Breast epithelium (tissue), 4 donors: ENCODE data around the gene DPP7. TPM values are rescaled to one million over a fixed set of nuclear protein-coding genes. Genes with fewer than 3 reads are reported as not detected.

Experiments
- DNase-seq, 2 donors: peaks; one replicate each; pipeline ENCODE4 v3.0.0-alpha.2; 2019; ENCODE audit warnings: low spot score in 2 of 2
- H3K27ac ChIP-seq, 2 donors: fragments of 200-600 bp; sonication (generic) in 1 of 2; one replicate each; pipeline ENCODE4 v1.5.1; 2016 to 2019; ENCODE audit warnings: mild to moderate bottlenecking in 1 of 2
- H3K27me3 ChIP-seq, 2 donors: fragments of 200-600 bp; sonication (generic) in 1 of 2; one replicate each; pipeline versions ENCODE4 v1.5.1 to v1.6.0; 2017 to 2019; ENCODE audit warnings: control low read depth in 1 of 2, mild to moderate bottlenecking in 1 of 2
- H3K36me3 ChIP-seq: fragments of 200-600 bp; one replicate; pipeline ENCODE4 v1.5.1; 2019
- H3K4me1 ChIP-seq, 2 donors: fragments of 200-600 bp; sonication (generic); one replicate each; pipeline ENCODE4 v1.5.1; 2016 to 2019; ENCODE audit warnings: control low read depth in 1 of 2
- H3K4me3 ChIP-seq, 3 donors: fragments of 200-600 bp; sonication (generic); 1 replicate in 2 of 3; 2 replicates in 1 of 3; pipeline ENCODE4 v1.5.1; 2016 to 2019; ENCODE audit warnings: mild to moderate bottlenecking in 3 of 3, moderate library complexity in 2 of 3
- H3K9me3 ChIP-seq, 2 donors: fragments of 200-600 bp; sonication (generic) in 1 of 2; one replicate each; pipeline ENCODE4 v1.5.1; 2016 to 2019; ENCODE audit warnings: control low read depth in 1 of 2
- POLR2A ChIP-seq: fragments of 450-650 bp; IDR thresholded peaks from one replicate; pipeline ENCODE4 v1.6.1; 2016; ENCODE audit warnings: antibody characterized with exemption, mild to moderate bottlenecking, moderate library complexity
- POLR2AphosphoS5 ChIP-seq, 3 donors: sonication (generic); formaldehyde crosslinking; IDR thresholded peaks; one replicate each; pipeline ENCODE4 v1.6.1; 2017; ENCODE audit warnings: antibody characterized with exemption in 3 of 3
- intact Hi-C: fragments of 100-400 bp; cut with DNase I; formaldehyde crosslinking; loops from one replicate; pipeline ENCODE4 v1.15.1; 2023; ENCODE audit warnings: low total_unique reads
- total RNA-seq, 3 donors: library from RNA; depleted of rRNA; stranded (reverse); fragments of >200 nt; gene quantifications; one replicate each; pipeline ENCODE4 v1.1.0, GENCODE V29; 2016
- TF ChIP-seq, protein P1 (sequence below), 3 donors: fragments of 450-650 bp; IDR thresholded peaks; one replicate each; pipeline ENCODE4 v1.5.1; 2016 to 2017; ENCODE audit warnings: antibody characterized with exemption in 3 of 3, mild to moderate bottlenecking in 3 of 3, moderate library complexity in 3 of 3

The DPP7 gene
- total RNA-seq, 3 donors from 2014 or later, result 115 to 137 (median 132) TPM

DNA sequence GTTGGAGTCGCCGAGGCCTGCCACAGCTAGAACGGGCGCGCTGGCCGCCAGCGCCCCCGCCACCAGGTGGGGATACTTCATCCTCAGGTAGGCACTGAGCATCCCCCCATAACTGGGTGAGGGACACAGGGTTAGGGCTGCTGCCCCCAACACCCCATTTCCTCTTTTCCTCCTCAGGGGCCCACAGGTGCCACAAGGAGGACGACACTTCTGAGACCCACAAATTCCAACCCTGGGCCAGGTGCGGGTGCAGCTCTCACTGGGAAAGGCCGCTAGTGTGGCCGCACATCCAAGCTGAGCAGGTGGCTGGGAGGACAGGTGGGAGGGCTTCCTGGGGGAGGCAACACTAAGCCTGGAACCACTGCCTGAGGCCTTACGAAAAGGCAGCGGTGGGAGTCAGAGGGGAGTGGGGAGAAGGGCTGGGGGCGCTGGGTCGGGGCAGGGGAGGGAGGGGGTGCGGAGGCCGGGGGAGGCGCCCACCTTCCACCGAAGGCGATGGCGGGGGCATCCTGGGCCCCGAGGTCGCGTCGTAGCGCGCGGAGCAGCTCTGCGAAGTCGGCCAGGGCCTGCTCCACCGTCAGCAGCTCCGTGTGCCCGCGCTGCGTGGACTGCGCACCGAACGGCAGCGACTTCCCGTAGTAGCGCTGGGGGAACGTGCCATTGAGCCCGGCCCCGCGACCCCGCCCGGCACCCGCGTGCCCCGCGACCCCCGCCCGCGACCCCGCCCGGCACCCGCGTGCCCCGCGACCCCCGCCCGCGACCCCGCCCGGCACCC is 961 bp downstream of the DPP7 start:
- intact Hi-C loops, result loop anchor here (10.0 kb wide), 1 partner anchor 121 kb away; the partner anchor contains the start of gene SLC34A3
- no peaks in the 10 kb centered on the region for H3K4me1 ChIP-seq
- TF ChIP-seq POLR2AphosphoS5 (IDR thresholded peaks at IDR 0.05) (no peak), POLR2A (no peak)
- TF ChIP-seq, protein P1, sequence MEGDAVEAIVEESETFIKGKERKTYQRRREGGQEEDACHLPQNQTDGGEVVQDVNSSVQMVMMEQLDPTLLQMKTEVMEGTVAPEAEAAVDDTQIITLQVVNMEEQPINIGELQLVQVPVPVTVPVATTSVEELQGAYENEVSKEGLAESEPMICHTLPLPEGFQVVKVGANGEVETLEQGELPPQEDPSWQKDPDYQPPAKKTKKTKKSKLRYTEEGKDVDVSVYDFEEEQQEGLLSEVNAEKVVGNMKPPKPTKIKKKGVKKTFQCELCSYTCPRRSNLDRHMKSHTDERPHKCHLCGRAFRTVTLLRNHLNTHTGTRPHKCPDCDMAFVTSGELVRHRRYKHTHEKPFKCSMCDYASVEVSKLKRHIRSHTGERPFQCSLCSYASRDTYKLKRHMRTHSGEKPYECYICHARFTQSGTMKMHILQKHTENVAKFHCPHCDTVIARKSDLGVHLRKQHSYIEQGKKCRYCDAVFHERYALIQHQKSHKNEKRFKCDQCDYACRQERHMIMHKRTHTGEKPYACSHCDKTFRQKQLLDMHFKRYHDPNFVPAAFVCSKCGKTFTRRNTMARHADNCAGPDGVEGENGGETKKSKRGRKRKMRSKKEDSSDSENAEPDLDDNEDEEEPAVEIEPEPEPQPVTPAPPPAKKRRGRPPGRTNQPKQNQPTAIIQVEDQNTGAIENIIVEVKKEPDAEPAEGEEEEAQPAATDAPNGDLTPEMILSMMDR (IDR thresholded peaks at IDR 0.05), result no peak
- H3K9me3 ChIP-seq, result no peaks in the 10 kb centered on the region
- no peak overlapping the region for H3K27ac ChIP-seq
- H3K4me3 ChIP-seq, result peak overlapping the region; percentile 78 to 81 (median 80)
- no peaks in the 10 kb centered on the region for H3K27me3 ChIP-seq
- no peak for DNase-seq
- H3K36me3 ChIP-seq, result no peaks in the 10 kb centered on the region

DNA sequence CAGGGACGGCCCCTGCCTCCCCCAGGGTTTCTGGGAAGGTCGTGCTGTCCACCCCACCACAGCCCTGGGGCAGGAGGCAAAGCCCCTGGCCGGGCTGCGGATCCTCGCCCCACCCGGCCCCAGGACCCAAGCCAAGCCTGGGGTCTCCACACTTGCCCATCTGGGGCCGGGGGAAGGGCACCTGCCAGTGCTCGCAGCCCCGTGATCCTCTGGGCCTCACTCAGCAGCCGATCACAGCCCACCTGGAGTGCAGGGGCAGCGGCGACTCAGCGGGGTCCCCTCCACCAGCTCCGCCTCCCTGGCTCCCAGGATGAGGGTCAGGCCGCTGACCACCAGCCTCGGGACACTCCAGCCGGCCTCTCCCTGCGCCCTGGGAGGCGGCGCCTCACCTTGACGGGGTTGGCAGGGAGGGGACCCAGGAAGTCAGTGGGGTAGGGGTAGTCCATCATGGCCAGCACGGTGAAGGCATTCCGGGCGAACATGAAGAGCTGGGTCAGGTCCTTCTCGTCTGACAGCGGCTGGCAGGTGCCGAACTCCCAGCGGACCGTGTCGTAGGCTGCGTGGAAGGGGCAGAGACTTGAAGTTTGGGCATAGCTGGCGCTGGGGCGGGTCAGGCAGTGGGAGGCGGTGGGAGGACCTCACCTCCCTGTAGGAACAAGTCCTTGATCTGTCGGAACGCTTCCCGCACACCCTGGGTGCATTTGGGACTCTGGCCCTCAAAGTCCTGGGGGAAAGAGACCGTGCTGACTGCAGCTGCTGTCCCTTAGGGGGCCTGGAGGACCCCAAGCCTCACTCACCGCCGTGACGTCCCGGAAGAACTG is 1.8 kb downstream of the DPP7 start:
- no peak overlapping the region for H3K27ac ChIP-seq
- DNase-seq, result no peak
- no peaks in the 10 kb centered on the region for H3K9me3 ChIP-seq
- H3K27me3 ChIP-seq, result no peaks in the 10 kb centered on the region
- H3K36me3 ChIP-seq, result no peaks in the 10 kb centered on the region
- H3K4me3 ChIP-seq, result no peak overlapping the region
- no peak for TF ChIP-seq POLR2AphosphoS5 (IDR thresholded peaks at IDR 0.05)
- no peak for TF ChIP-seq POLR2A
- TF ChIP-seq, protein P1 (IDR thresholded peaks at IDR 0.05), result no peak
- intact Hi-C loops, result loop anchor here (10.0 kb wide), 1 partner anchor 122 kb away; the partner anchor contains the start of gene SLC34A3
- no peaks in the 10 kb centered on the region for H3K4me1 ChIP-seq

DNA sequence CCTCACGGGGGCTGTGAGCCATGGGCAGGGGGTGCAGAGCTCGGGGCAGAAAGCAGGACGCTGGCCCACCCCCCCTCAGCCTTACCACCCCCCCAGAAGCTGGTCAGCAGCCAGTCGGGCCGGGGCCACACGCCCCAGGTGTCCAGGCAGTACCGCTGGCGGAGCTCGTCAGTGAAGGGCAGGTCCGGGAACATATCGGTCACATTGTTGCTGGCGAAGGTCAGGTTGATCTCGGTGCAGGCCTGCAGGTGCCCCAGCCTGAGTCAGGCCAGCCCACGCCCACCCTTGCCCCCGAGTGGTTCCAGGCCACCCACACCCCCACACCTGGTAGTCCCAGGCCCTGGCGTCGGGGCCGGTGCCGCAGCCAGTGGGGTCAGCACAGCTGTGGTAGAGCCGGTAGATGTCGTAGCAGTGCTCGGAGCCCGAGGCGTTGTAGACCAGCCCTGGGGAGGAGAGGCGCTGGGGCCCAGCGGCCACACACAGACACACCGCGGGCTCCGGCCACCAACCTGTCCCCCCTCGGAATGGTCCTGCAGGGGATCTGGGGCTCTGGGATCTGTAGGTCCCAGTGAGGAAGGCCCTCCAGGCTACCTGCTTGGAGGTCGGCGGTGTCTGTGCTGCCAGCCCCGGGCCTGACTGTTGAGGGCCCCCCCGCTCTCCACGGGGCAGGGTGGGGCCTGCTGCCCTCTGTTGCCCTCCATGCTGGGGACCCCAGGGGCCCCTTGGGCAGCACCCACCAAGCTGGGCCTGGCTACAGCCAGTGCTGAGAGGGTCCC is 2.6 kb downstream of the DPP7 start:
- H3K9me3 ChIP-seq, result no peaks in the 10 kb centered on the region
- intact Hi-C loops, result loop anchor here (10.0 kb wide), 1 partner anchor 123 kb away; the partner anchor contains the start of gene SLC34A3
- no peak overlapping the region for H3K27ac ChIP-seq
- no peak for DNase-seq
- no peak overlapping the region for H3K4me3 ChIP-seq
- no peaks in the 10 kb centered on the region for H3K27me3 ChIP-seq
- no peaks in the 10 kb centered on the region for H3K36me3 ChIP-seq
- TF ChIP-seq, protein P1 (IDR thresholded peaks at IDR 0.05), result no peak
- no peak for TF ChIP-seq POLR2AphosphoS5 (IDR thresholded peaks at IDR 0.05)
- no peak for TF ChIP-seq POLR2A
- H3K4me1 ChIP-seq, result no peaks in the 10 kb centered on the region

DNA sequence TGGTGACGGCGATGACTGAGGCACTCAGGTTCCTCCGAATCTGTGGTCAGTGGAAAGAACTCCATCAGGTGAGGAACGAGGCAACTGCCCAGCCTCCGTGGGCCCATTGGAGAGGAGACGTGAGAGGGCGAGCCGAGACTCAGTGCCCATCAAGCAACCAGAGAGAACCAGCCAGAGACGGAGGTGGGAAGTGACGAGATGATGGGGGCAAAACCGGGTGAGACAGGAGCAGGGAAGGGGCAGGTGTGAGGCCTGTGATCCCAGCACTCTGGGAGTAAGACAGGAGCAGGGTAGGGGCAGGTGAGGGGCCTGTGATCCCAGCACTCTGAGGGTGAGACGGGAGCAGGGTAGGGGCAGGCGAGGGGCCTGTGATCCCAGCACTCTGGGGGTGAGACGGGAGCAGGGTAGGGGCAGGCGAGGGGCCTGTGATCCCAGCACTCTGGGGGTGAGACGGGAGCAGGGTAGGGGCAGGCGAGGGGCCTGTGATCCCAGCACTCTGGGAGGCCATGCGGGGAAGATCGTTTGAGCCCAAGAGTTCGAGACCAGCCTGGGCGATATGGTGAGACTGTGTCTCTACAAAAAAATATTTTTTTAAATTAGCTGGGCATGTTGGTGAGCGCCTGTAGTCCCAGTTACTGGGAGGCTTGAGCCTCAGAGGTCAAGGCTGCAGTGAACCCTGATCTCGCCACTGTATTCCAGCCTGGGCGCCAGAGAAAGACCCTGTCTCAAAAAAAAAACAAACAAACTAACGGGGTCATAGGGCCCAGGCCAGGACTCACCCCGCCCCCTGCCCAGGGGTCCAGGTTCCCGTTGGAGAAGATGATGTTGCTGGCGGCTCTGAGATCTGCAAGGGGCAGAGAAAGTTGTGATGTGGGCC is 3.4 kb downstream of the DPP7 start:
- Histone ChIP-seq H3K27me3 (no peaks in the 10 kb centered on the region), H3K9me3 (no peaks in the 10 kb centered on the region), H3K4me1 (no peaks in the 10 kb centered on the region), H3K4me3 (no peak overlapping the region), H3K27ac (no peak overlapping the region), H3K36me3 (no peaks in the 10 kb centered on the region)
- no peak for DNase-seq
- intact Hi-C loops, result loop anchor here (10.0 kb wide), 1 partner anchor 124 kb away; the partner anchor contains the start of gene SLC34A3
- TF ChIP-seq POLR2AphosphoS5 (IDR thresholded peaks at IDR 0.05) (no peak), POLR2A (no peak)
- TF ChIP-seq, protein P1 (IDR thresholded peaks at IDR 0.05), result no peak
